Hematopoietic multipotent progenitor cell (in vitro differentiated cells): ENCODE measurements around the gene NDUFAF8. TPM values are rescaled to one million over a fixed set of nuclear protein-coding genes. Genes with fewer than 3 reads are reported as not detected.

Experiments
- DNase-seq, 3 donors: peaks; one replicate each; pipeline ENCODE4 v3.0.0-alpha.2; 2011 to 2015; ENCODE audit warnings: low read depth in 2 of 3, low spot score in 2 of 3
- total RNA-seq: library from RNA; depleted of rRNA; stranded (reverse); fragments of >200 nt; gene quantifications from one replicate; pipeline ENCODE4 v1.2.3, GENCODE V29; 2012

The NDUFAF8 gene
- total RNA-seq, 1 donor, result 17.0 TPM

DNA sequence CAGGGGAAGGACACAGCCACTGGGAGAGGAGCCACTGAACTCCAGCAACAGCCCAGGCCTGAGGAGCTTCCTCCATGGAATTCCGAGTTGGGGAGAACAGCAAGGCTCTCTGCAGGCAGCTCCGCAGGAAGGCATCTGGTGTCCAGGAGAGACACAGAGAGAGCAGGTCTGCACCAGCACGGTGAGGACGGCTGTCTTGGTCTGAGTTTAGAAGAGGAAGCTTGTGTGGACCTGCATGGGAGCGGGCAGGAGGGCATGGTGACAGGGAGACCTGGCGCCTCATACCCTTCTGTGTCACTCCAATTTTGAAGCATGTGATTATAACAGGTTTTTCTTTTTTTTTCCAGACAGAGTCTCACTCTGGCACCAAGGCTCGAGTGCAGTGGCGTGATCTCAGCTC lies 49.6 kb downstream of the NDUFAF8 start:
- DNase-seq, result no peak

DNA sequence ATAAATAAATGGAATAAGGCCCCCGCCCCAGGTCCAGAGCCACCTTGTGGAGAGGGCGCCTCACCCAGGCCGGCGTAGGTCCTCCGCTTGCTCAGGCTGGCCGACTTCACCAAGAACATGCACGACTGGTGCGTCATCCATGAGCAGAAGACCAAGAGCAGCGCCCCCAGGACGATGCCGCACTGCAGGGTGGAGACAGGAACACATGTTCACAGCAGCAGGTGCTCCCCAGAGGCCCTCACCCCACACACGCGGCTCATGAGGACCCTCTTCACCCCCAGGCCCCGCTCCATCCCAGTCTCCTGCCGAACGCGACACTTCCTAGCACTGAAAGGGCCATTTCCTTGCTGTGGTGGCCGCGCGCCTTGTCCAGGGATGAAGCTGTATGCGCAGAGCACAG lies 50.5 kb downstream of the NDUFAF8 start:
- no peak for DNase-seq

DNA sequence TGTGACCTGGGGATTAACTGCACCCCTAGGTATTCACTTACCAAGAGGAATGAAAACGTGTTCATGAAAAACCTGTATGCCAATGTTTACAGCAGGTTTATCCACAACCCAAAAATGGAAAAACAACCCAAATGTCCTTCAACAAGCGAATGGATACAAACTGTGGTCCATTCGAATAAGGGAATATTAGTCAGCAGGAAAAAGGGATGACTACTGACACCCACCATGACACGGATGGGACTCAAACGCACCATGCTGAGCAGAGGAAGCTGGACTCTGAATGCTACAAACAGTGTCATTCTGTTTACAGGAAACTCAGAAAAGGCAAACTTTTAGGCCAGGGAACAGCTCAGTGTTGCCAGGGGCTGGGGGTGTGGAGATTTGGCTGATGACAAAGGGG lies 51.1 kb downstream of the NDUFAF8 start:
- DNase-seq, result no peak

Other genes with a start within 250 kb of the NDUFAF8 start
- gene CHMP6, start 247.5 kb upstream of the NDUFAF8 start, total RNA-seq, result 16.2 TPM
- gene BAIAP2, start 204.2 kb upstream of the NDUFAF8 start, total RNA-seq, result 5.1 TPM
- not detected for gene PVALEF, start 73.8 kb upstream of the NDUFAF8 start, total RNA-seq
- 7.0 TPM for gene AATK, start 73.1 kb upstream of the NDUFAF8 start, total RNA-seq
- 17.8 TPM for gene CEP131, start 16.4 kb upstream of the NDUFAF8 start, total RNA-seq
- 38.0 TPM for gene TEPSIN, start 263 bp upstream of the NDUFAF8 start, total RNA-seq
- gene SLC38A10, start 56.0 kb downstream of the NDUFAF8 start, total RNA-seq, result 91.8 TPM
- gene BAHCC1, start 156.1 kb downstream of the NDUFAF8 start, total RNA-seq, result 21.3 TPM